ENCODE measurements around the gene FNDC1.

- TF ChIP-seq CTCF (IDR thresholded peaks at IDR 0.05; ENCODE audit: low read length) (no peak), EZH2 (IDR thresholded peaks at IDR 0.05; ENCODE audit: borderline replicate concordance, low read length) (no peak)
Measured at GRCh38 chr6:159119791-159120190, 49.4 kb upstream of the FNDC1 start.
